ENCODE measurements around the gene ARHGAP26.

ARHGAP26 gene

GRCh38 chr5:143147383-143147782, 377.2 kb downstream of the ARHGAP26 start:
- no peak for TF ChIP-seq JUND (IDR thresholded peaks at IDR 0.05; ENCODE audit: low read depth)
- in situ Hi-C loops (cut with HindIII; ENCODE audit: low pct_unique_long_range_greater_than_20kb, low sequenced_read_pairs): no loop called here
- no peak for DNase-seq (ENCODE audit: low read depth in 1 of 2, low spot score in 1 of 2)

GRCh38 chr5:143147902-143148301, 377.7 kb downstream of the ARHGAP26 start:
- TF ChIP-seq JUND (IDR thresholded peaks at IDR 0.05; ENCODE audit: low read depth): no peak
- DNase-seq (ENCODE audit: low read depth in 1 of 2, low spot score in 1 of 2): no peak
- in situ Hi-C loops (cut with HindIII; ENCODE audit: low pct_unique_long_range_greater_than_20kb, low sequenced_read_pairs): no loop called here

- DNase-seq (ENCODE audit: low read depth in 1 of 2, low spot score in 1 of 2): no peak
- in situ Hi-C loops (cut with HindIII; ENCODE audit: low pct_unique_long_range_greater_than_20kb, low sequenced_read_pairs): no loop called here
- TF ChIP-seq JUND (IDR thresholded peaks at IDR 0.05; ENCODE audit: low read depth): no peak
These were observed 378.6 kb downstream of the ARHGAP26 start for GRCh38 chr5:143148771-143149170.

- in situ Hi-C loops (cut with HindIII; ENCODE audit: low pct_unique_long_range_greater_than_20kb, low sequenced_read_pairs): no loop called here
- TF ChIP-seq JUND (IDR thresholded peaks at IDR 0.05; ENCODE audit: low read depth): no peak
- no peak for DNase-seq (ENCODE audit: low read depth in 1 of 2, low spot score in 1 of 2)
These were observed 379.6 kb downstream of the ARHGAP26 start for GRCh38 chr5:143149759-143150158.

- TF ChIP-seq JUND (IDR thresholded peaks at IDR 0.05; ENCODE audit: low read depth): peak; percentile 48; the same call in 1 of the 2 replicates
- in situ Hi-C loops (cut with HindIII; ENCODE audit: low pct_unique_long_range_greater_than_20kb, low sequenced_read_pairs): no loop called here
- peak in 1 of 2 experiments; percentile 52 for DNase-seq (ENCODE audit: low read depth in 1 of 2, low spot score in 1 of 2)
These were observed 381.0 kb downstream of the ARHGAP26 start for GRCh38 chr5:143151056-143151700.

GRCh38 chr5:143152445-143152844, 382.3 kb downstream of the ARHGAP26 start:
- TF ChIP-seq JUND (IDR thresholded peaks at IDR 0.05; ENCODE audit: low read depth): no peak
- no peak for DNase-seq (ENCODE audit: low read depth in 1 of 2, low spot score in 1 of 2)
- in situ Hi-C loops (cut with HindIII; ENCODE audit: low pct_unique_long_range_greater_than_20kb, low sequenced_read_pairs): no loop called here

- peak in 1 of 2 experiments; percentile 22 for DNase-seq (ENCODE audit: low read depth in 1 of 2, low spot score in 1 of 2)
- no peak for TF ChIP-seq JUND (IDR thresholded peaks at IDR 0.05; ENCODE audit: low read depth)
- in situ Hi-C loops (cut with HindIII; ENCODE audit: low pct_unique_long_range_greater_than_20kb, low sequenced_read_pairs): no loop called here
These were observed 383.3 kb downstream of the ARHGAP26 start for GRCh38 chr5:143153332-143154119.

GRCh38 chr5:143154510-143155370, 384.6 kb downstream of the ARHGAP26 start:
- no peak for TF ChIP-seq JUND (IDR thresholded peaks at IDR 0.05; ENCODE audit: low read depth)
- in situ Hi-C loops (cut with HindIII; ENCODE audit: low pct_unique_long_range_greater_than_20kb, low sequenced_read_pairs): no loop called here
- DNase-seq (ENCODE audit: low read depth in 1 of 2, low spot score in 1 of 2): no peak

- DNase-seq (ENCODE audit: low read depth in 1 of 2, low spot score in 1 of 2): no peak
- no peak for TF ChIP-seq JUND (IDR thresholded peaks at IDR 0.05; ENCODE audit: low read depth)
- in situ Hi-C loops (cut with HindIII; ENCODE audit: low pct_unique_long_range_greater_than_20kb, low sequenced_read_pairs): no loop called here
These were observed 385.3 kb downstream of the ARHGAP26 start for GRCh38 chr5:143155455-143155854.

- in situ Hi-C loops (cut with HindIII; ENCODE audit: low pct_unique_long_range_greater_than_20kb, low sequenced_read_pairs): no loop called here
- no peak for TF ChIP-seq JUND (IDR thresholded peaks at IDR 0.05; ENCODE audit: low read depth)
These were observed 385.9 kb downstream of the ARHGAP26 start for GRCh38 chr5:143156086-143156485.

GRCh38 chr5:143156572-143156971, 386.4 kb downstream of the ARHGAP26 start:
- in situ Hi-C loops (cut with HindIII; ENCODE audit: low pct_unique_long_range_greater_than_20kb, low sequenced_read_pairs): no loop called here
- TF ChIP-seq JUND (IDR thresholded peaks at IDR 0.05; ENCODE audit: low read depth): no peak
- no peak for DNase-seq (ENCODE audit: low read depth in 1 of 2, low spot score in 1 of 2)

More at GRCh38 chr5:143156086-143156485, 385.9 kb downstream of the ARHGAP26 start:
- no peak for DNase-seq (ENCODE audit: low read depth in 1 of 2, low spot score in 1 of 2)

GRCh38 chr5:143159031-143159430, 388.9 kb downstream of the ARHGAP26 start:
- in situ Hi-C loops (cut with HindIII; ENCODE audit: low pct_unique_long_range_greater_than_20kb, low sequenced_read_pairs): no loop called here
- DNase-seq (ENCODE audit: low read depth in 1 of 2, low spot score in 1 of 2): no peak
- no peak for TF ChIP-seq JUND (IDR thresholded peaks at IDR 0.05; ENCODE audit: low read depth)

All from T47D (cell line).